Measurements from ENCODE around the gene RGMA. TPM values are rescaled to one million over a fixed set of nuclear protein-coding genes. Genes with fewer than 3 reads are reported as not detected.

Gene RGMA
- total and polyA plus RNA-seq, 2 donors (not counting 3 experiments of a cell fraction or from before 2014, with no cell fraction given) = 0.06 to 0.13 TPM

DNA sequence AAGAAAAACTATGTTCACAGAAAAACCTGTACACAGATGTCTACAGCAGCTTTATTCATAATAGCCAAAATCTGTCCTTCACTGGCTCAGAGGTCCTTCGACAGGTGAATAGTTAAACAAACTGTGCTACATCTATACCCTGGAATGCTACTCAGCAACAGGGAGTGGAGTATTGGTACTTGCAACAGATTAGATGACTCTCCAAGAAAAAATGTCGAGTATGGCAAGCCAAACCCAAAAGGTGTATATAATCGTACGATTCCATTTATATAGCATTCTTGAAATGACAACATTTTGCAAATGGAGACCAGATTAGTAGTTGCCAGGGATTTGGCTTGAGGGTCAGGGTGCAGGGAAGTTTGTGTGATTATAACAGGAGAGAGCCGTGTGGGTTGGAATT, 22.4 kb upstream of the RGMA start:
- Histone ChIP-seq H3K9me3 (replicated peaks; ENCODE audit: control insufficient read depth, insufficient read depth, low read length) (no peaks in the 10 kb centered on the region), H3K4me2 (ENCODE audit: insufficient read depth, low read length) (no peak overlapping the region), H3K9me1 (replicated peaks; ENCODE audit: control insufficient read depth, extremely low read depth, insufficient read depth, low read length) (no peaks in the 10 kb centered on the region), H3K27me3 (ENCODE audit: control insufficient read depth in 2 of 2, insufficient read depth in 2 of 2, low read length in 2 of 2) (no peaks in the 10 kb centered on the region), H3K79me2 (ENCODE audit: control insufficient read depth, insufficient read depth, low read length) (no peaks in the 10 kb centered on the region), H3K9ac (replicated peaks; ENCODE audit: extremely low read depth, insufficient read depth, low read length) (no peak overlapping the region), H3K4me1 (ENCODE audit: control insufficient read depth, extremely low read depth, insufficient read depth, low read length) (no peaks in the 10 kb centered on the region), H3K27ac (ENCODE audit: insufficient read depth, low read depth, low read length) (no peak overlapping the region), H2AFZ (ENCODE audit: low read depth, low read length) (no peak overlapping the region), H3K36me3 (ENCODE audit: control insufficient read depth in 2 of 2, extremely low read depth in 1 of 2, insufficient read depth in 2 of 2, low read length in 2 of 2) (no peaks in the 10 kb centered on the region), H3K4me3 (replicated peaks in 1 of 3; ENCODE audit: insufficient read depth in 1 of 3, low read depth in 1 of 3, low read length in 3 of 3) (no peak overlapping the region), H4K20me1 (replicated peaks; ENCODE audit: control insufficient read depth, extremely low read depth, insufficient read depth, low read length) (no peaks in the 10 kb centered on the region)
- BruUV-seq (replicated peaks) = no TSS peak
- FAIRE-seq (no peak), DNase-seq (ENCODE audit: low read depth, low spot score) (no peak)
- dilution Hi-C loops (cut with MboI; ENCODE audit: extremely low pct_ligation_motif_present, low sequenced_read_pairs) = no loop called here
- intact Hi-C loops (cut with micrococcal nuclease) = no loop called here
- no peak for TF ChIP-seq CTCF (IDR thresholded peaks at IDR 0.05; ENCODE audit: extremely low read depth in 1 of 2, insufficient read depth in 1 of 2, low read depth in 1 of 2, low read length in 2 of 2)
- TF ChIP-seq MYC (IDR thresholded peaks at IDR 0.05; ENCODE audit: low read depth, low read length) = no peak
- no peak for TF ChIP-seq GATA2 (IDR thresholded peaks at IDR 0.05; ENCODE audit: insufficient read depth, insufficient read length, low read depth, low read length)
- no peak for TF ChIP-seq MAX (IDR thresholded peaks at IDR 0.05; ENCODE audit: insufficient read depth, insufficient read length)
- TF ChIP-seq FOS (IDR thresholded peaks at IDR 0.05; ENCODE audit: borderline replicate concordance, insufficient read depth, low read length) = no peak
- TF ChIP-seq POLR2AphosphoS5 (IDR thresholded peaks at IDR 0.05; ENCODE audit: insufficient read depth, low read depth, low read length) = no peak
- no peak for TF ChIP-seq EZH2 (IDR thresholded peaks at IDR 0.05; ENCODE audit: borderline replicate concordance, low read depth, low read length, severe bottlenecking)
- no peak for TF ChIP-seq JUN (IDR thresholded peaks at IDR 0.05; ENCODE audit: borderline replicate concordance, insufficient read depth, insufficient read length, low read depth)
- no peak for TF ChIP-seq POLR2A (IDR thresholded peaks at IDR 0.05; ENCODE audit: low read depth, low read length)
- CTCF ChIA-PET = no interaction called here
- POLR2A ChIA-PET = no interaction called here
